DMS153 (cell line): Measurements from ENCODE around the gene ROR1.
A peak's percentile ranks its signal among the peaks of the same experiment; 100 is the strongest.
"Not testable (repeated sequence)": the region's sequence is repeated elsewhere in the genome, so short reads cannot be mapped to it uniquely, and the experiment has no call there.

ENCODE experiments used
- DNase-seq: peaks from one replicate; lab custom pipeline; 2025; lab: John Stamatoyannopoulos, UW

Gene ROR1

DNA sequence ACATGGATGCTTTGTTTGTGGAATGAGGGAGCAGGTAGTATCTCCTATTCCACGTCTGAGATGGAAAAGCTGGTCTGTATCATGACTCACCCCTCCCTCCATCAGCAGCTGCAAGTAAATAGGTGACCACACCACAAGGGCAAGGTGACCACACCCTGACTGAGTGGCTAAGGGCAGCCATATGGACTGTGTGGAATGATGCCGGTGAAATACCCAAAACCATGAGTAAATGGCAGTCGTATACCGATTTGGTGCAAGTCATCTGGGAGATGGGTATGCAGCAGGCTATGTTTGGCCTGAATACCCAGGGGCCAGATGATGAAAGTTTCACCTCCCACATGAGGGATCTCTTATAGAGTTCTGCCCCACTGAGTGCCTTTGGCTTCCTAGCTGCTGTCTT, 413.8 kb downstream of the ROR1 start:
- DNase-seq: no peak

DNA sequence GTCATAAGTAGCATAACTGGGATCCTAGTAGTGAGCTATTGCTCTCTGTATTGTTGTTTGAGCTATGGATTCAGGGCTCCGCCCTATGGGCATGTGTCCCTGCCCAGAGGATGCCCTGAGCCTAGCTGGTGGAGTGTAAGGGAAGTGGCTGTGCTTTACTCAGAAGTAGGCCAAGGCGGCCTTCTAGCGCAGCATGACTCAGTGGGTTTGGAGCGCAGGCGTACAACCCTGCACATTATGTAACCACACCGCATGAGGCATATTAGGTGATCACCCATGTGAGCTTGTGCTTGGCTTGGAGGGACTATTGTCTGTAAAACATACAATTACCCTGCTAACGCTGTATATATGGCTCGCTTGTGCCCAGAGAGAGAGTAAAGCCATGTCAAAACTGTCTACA, 418.5 kb downstream of the ROR1 start:
- no peak for DNase-seq

DNA sequence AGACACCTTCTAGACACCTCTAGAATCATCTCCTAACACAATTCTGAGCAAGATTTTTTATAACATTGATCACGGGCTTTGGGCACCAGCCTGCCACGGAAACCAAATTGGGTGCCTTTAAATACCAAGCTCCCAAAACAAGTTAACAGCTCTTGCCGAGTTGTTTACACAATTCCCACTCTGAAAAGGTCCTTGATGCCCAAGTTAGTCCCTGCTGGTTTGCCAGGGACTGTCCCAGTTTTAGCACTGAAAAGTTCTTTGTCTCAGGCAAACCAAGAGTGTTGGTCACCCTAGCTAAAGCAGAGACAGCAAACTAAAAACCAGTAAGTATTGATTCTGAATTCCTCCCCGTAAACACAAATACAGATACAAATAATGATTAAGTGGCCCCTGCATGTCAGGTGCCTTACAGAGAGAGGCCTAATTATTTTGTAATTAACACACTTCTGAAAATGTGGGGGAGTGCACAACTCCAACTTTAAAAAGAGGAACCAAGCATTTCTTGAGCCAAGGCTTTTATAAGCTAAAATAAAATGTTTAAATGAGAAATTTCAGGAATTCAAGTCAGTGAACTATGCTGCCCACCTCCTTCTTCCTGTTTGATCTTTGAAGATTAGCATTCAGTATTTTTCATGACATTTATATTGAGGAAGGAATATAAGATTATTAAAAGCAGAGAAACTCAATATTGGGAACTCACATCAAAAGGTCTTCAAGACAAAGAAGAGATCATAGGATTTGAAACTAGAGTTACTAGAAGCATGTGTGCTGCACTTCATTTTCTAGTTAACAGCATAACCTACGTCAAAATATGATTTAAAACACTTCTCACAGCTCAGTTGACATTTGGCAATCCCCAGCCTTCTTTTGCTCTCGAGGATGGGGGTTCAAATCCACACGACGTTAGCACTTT, 420.6 kb downstream of the ROR1 start:
- DNase-seq: no peak

DNA sequence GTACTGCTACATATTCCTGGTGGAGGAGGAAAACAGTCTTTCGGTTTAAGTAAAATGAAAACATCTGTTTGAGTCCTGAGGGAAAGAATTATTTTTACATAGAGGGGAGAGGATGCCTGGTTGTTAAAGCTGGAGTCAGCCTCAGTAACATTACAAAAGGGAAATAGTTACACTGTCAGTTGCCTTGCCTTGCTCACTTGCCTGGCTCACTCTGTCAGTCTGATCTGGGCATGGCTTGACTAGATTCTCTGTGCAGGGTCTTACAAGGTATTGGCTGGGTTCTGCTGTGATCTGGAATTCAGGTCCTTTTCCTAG, 421.2 kb downstream of the ROR1 start:
- DNase-seq: no peak

DNA sequence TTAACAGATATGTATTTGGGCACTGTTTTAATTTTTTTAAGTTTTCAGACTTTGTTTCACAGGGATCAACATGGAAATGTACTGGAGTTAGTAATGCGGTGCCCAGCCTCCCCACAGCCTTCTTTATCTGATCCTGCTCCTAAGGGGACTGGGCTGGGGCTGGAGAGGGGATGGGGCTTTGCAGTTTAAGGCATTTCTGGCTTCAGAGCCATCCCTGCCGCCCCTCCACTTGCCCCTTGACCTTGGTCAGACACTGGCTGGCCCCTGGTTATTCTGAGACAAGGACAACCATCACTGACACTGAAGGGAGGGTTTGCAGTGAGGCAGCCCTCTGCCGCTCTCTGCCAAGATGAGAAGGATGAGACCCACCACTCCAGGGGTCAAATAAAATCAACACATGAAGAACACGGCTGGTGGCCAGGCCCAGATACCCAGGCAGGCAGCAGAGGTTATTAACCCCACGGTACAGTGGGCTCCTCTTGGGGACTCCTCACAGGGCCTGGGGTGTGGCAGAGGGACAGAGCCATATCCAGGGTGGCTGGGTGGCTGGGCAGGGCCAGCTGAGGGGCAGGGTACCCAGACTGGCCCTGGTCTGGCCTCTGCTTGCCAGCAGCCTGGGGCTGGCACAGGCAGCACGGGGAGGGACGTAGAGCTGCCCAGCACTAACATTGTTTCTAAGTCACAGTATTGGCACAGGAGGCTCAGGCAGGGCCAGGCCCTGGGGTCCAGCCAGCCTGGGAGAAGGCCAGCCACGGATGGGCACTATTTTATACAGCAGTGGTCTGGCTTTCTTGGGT, 422.5 kb downstream of the ROR1 start:
- no peak for DNase-seq

DNA sequence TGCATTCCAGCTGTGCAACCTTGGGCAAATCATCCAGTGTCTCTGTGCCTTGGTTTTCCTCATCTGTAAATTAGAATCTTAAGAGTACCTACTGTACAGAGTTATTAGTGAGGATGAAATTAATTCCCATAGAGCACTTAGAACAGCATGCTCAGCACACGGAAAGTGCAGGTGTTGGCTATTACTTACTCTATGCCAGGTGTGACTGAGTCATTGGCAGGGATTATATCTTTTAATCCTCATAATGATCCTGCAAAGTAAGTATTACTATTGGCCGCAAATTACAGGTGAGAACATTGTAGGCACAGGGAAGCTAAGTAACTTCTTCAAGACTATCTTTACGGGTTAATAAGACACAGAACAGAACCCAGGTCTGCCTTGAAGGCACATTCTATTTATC, 423.3 kb downstream of the ROR1 start:
- no peak for DNase-seq

DNA sequence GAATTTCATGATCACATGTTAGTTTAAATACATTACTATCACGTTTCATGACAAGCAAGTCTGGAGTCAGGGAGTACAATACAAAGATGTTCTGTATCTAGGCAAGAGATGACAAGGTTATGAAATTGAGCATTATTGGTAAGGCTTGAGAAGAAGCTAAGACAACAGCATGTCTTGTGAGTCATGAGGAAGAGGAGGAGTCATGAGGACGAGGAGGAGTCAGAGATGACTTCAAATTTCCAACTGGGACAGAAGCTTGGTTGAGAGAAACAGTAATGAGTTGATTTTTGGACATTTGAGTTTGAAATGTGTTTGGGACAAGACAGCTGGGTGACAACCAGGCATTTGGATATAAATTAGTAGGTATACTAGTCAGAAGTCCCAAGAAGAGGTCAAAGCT, 425.3 kb downstream of the ROR1 start:
- no peak for DNase-seq

DNA sequence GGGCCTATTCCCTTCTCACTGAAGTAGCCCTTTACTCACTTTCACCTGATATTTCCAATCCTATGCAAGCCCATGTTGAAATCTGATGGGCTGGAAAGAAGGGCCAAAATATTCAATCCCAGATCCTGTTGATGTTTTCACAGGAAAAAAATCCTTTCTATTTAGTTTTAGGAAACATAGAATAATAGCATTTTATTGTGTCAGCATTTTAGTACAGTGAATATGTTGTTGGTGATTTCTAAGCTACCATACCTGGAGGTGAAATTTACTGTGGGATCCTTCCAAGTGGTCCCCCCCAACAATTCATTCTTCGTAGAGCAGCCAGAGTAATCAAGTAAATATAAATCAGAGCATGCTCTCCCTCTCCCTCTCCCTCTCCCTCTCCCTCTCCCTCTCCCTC, 426.2 kb downstream of the ROR1 start:
- no peak for DNase-seq

DNA sequence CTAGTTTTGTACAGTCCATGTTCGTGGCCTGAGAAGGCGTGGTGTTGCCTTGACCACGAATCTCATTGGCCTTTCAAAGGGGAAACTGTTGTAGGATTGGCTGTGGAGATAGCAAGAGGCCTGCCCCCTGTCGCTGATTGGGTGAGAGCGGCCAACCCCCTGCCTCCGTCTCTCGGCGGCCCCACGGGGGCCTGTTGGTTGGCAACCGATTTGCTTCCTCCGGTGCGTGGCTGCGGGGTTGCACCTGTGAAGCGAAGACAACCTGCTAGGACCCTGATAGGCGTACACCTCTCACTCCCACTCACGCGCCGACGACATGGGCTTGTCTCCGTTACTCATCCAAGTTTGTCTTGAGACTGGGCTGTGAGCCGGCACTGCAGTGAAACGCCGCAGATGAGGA, 429.6 kb downstream of the ROR1 start, which contains the start of gene UBE2U:
Gene UBE2U (plus strand): TSS at position 204 of the 400 bp plus-strand sequence. CDS start 428 bp downstream, outside the sequence.
- no peak for DNase-seq

DNA sequence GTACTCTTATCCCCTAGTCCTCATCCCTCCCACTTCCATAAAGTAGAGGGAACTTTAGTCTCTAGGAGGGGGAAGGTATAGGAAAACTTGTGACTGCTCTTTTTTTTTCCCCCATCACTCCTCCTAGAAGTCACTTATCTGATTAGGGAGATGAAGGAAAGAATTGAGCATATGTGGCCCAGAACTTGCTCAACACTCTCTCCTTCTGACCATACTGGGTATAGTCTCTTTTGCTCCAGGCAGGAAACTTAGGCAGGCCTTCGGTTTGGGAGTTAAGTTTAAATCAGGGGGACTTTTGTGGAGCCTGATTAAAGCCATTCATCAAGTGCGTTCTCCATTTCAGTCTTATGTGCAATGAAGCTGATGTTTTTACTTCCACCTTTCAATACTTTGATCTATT, 435.4 kb downstream of the ROR1 start:
- no peak for DNase-seq

DNA sequence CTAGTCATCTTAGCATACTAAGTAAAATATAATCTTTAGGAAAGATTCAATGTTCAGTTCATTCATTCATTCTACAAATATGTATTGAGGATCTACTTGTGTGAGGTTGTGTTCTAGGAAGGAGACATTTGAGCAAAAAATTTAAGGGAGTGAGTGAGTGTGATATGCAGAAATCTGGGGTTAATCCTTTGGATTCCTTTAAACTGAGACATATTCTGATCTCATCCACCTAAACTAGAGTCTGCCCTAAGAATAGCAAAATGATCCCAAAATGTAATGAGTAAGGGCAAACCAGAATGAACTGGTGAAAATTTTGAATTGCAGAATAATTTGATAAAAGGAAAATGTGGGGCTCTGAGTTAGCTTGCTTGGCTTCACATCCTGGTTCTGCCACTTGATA, 438.2 kb downstream of the ROR1 start:
- DNase-seq: no peak

DNA sequence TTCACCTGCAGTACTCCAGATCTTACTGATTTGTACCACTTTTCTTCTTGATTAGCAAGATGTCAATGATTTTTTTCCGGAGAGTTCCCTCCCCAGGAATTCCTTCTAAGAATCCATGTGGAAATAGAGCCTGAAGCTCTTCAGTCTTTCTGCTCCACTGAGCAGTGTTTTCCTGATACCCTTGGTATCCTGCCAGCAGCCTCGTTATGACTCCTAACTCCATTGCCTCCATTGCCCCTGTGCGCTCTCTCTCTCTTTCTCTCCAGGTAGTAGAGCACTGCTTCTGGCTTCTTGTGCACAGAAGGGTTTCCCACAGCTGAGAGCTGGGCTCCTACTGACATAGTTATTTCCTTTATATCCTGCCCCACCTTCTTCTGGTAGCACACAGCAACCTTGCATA, 441.8 kb downstream of the ROR1 start:
- DNase-seq: no peak

DNA sequence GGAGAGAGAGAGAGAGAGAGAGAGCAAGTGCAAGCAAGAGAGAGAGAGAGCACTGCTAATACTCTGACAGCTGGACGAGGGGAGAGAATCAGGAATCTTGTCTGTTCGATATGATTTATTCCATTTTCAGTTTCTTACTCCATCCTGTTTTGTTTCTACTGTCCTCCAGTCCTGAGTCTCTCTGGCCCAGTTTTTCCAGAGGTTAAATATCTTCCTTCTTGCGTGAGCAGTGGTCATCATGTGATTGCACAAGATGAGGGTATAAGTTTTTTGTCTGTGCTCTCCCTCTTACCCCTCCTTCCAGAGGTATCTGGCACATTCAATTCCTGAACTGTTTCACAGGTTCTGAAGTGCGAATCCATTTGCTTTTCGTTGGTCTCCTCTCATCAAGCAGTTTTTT, 446.4 kb downstream of the ROR1 start:
- no peak for DNase-seq

DNA sequence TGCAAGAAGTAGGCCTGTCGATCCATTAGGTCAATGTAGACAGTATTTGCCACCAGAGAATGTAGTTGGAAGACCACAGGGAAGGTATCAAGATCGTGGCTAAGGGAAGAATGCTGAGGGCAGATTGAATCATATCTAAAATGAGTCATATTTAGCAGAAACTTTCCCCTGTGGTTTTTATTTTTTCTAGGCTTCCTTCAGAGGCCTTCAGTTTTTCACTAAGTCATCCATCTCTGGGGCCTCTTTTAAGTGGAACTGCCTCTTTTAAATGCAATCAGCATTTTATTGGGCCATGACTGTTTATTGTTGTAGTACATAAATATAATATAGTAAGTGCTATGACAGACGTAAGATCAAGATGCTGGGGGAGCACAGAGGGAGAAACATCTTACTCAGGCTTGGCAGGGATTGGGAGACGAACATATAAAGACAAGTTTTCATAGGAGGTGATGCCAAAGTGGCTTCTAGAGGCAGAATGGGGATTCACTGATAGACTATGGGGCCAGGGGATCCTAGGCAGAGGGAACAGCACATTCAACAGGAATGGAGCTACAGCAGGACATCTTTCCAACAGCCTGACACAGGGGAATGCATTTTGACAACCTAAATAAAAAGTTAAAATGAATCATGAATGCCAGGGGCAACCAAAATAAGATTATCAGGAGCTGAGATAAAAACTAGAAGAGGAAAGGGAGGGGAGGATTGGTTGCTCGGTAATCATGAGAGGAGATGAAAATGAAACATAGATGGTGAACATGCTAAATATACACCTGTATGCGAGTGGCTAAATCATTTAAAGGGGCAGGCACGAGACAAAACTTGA, 449.7 kb downstream of the ROR1 start:
- no peak for DNase-seq

DNA sequence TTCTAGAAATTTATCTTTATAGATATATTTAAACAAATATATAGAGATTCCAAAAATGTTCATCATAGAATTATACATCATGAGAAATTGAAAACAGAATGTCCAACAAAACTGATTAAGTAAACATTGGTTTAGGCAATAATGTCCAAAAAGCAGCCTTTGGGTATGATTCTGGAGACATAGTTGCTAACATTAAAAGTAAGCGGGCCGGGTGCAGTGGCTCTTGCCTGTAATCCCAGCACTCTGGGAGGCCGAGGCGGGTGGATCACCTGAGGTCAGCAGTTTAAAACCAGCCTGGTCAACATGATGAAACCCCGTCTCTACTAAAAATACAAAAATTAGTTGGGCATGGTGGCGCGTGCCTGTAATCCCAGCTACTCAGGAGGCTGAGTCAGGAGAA, 450.4 kb downstream of the ROR1 start:
- not testable (repeated sequence) for DNase-seq

DNA sequence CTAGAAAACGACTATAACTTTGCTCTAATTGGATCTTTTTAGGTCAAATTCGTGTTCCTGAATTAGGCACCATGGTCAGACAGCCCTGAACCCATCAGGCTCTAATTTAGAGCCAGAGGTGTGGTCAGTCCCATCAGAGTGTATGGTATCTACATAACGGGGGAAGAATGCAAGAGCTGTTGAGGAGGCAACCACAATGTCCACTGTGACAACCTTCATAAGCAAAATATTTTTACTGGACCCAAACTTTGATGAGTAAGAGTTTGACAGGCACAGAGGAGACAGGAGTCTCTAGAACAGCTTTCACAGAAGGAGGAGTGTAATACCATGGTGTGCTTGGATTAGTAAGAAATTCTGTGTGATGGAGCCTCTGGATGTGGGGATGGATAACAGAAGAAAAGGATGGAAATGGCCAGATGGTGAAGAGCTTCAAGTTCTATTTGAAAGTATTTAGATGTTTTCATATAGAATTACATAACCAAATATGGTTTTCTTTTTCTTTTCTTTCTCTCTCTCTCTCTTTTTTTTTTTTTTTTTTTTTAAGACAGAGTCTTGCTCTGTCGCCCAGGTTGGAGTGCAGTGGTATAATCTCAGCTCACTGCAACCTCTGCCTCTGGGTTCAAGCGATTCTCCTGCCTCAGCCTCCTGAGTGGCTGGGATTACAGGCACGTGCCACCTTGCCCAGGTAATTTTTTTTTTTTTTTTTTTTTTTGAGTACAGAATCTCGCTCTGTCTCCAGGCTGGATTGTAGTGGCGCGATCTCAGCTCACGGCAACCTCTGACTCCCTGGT, 454.5 kb downstream of the ROR1 start:
- no peak for DNase-seq

DNA sequence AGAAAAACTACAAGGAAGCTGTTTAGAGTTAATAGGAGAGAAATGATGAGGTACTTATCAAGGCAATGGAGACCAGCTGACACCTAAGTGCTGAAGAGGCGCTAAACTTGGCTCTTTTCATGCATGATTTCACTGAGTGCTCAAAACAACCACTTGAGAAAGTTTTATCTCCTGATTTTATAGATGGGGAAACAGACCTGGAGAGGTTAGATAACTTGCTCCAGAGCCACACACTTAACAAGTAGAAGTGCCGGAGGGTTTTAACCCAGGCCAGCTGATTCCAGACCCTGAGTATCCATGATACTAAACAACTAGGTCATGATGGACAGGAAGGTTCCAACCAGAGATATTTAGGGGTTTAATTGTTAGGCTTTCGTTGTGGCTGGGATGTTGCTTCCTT, 455.5 kb downstream of the ROR1 start:
- DNase-seq: peak; percentile 35
